GM12878 (cell line): ENCODE measurements around the gene ATP5PO. TPM values are rescaled to one million over a fixed set of nuclear protein-coding genes. Genes with fewer than 3 reads are reported as not detected.
A peak's percentile ranks its signal among the peaks of the same experiment; 100 is the strongest.

ENCODE experiments used
- ATF7 ChIP-seq: fragments of 450-650 bp; IDR thresholded peaks from 2 replicates; pipeline ENCODE4 v1.6.1; 2016; ENCODE audit warnings: low read depth, mild to moderate bottlenecking
- HDGF ChIP-seq: fragments of 450-650 bp; IDR thresholded peaks from 2 replicates; pipeline ENCODE4 v1.6.1; 2016; ENCODE audit warnings: antibody characterized with exemption
- IRF4 ChIP-seq: IDR thresholded peaks from 2 replicates; pipeline ENCODE4 v1.6.1; 2011; ENCODE audit warnings: low read depth, low read length
- JUNB ChIP-seq: IDR thresholded peaks from 2 replicates; pipeline ENCODE4 v1.6.1; 2016; ENCODE audit warnings: antibody characterized with exemption, mild to moderate bottlenecking
- NFIC ChIP-seq: IDR thresholded peaks from 2 replicates; pipeline ENCODE4 v1.6.1; 2012; ENCODE audit warnings: low read depth, mild to moderate bottlenecking, inconsistent platforms, low read length, moderate library complexity
- POU2F2 ChIP-seq: IDR thresholded peaks from 3 replicates; pipeline ENCODE4 v1.6.1; 2011; ENCODE audit warnings: low read depth, mild to moderate bottlenecking, low read length, borderline replicate concordance
- SMARCA5 ChIP-seq: fragments of 450-650 bp; IDR thresholded peaks from 2 replicates; pipeline ENCODE4 v1.6.1; 2017; ENCODE audit warnings: mild to moderate bottlenecking
- SRF ChIP-seq, 2 experiments: IDR thresholded peaks; 2 replicates each; pipeline ENCODE4 v1.6.1; 2011; ENCODE audit warnings: low read depth in 2 of 2, low read length in 2 of 2, mild to moderate bottlenecking in 1 of 2, moderate library complexity in 1 of 2
- TCF3 ChIP-seq: IDR thresholded peaks from 2 replicates; pipeline ENCODE4 v1.6.1; 2012; ENCODE audit warnings: low read depth, mild to moderate bottlenecking, low read length, borderline replicate concordance; ENCODE audit not compliant: insufficient read depth
- YY1 ChIP-seq: IDR thresholded peaks from 2 replicates; pipeline ENCODE4 v1.6.1; 2011; ENCODE audit warnings: low read depth, mild to moderate bottlenecking, low read length
- ZNF24 ChIP-seq: fragments of 450-650 bp; IDR thresholded peaks from 2 replicates; pipeline ENCODE4 v1.6.1; 2017; ENCODE audit warnings: antibody characterized with exemption, mild to moderate bottlenecking
- ZNF384 ChIP-seq: IDR thresholded peaks from 2 replicates; pipeline ENCODE4 v1.6.1; 2012; ENCODE audit warnings: low read depth, mild to moderate bottlenecking, low read length, improper control_type of control experiment, borderline replicate concordance
- ZSCAN29 ChIP-seq: fragments of 450-650 bp; IDR thresholded peaks from 2 replicates; pipeline ENCODE4 v1.6.1; 2017; ENCODE audit warnings: mild to moderate bottlenecking, moderate library complexity
- polyA plus RNA-seq, 11 experiments: library from polyadenylated mRNA; depleted of rRNA in 4 of 11; unstranded in 6 of 11; stranded (reverse) in 5 of 11; fragments of >200 nt; fragmentation: Nextera tagmentation in 4 of 11; fragmentation: Illumina TruSeq in 1 of 11; extraction: Ambion mirVana in 4 of 11; extraction: Trizol in 1 of 11; gene quantifications; 1 replicate in 1 of 11; 2 replicates in 10 of 11; pipeline versions ENCODE4 v1.2.1 to v1.2.3, GENCODE V29; 2011 to 2016; ENCODE audit warnings: inconsistent platforms in 2 of 11, missing spikeins in 2 of 11, low read depth in 1 of 11
- total RNA-seq, 4 experiments: library from RNA; depleted of rRNA in 3 of 4; stranded (reverse); fragments of >200 nt in 3 of 4; fragmentation: Illumina TruSeq in 1 of 4; extraction: Trizol in 1 of 4; gene quantifications; 2 replicates each; pipeline versions ENCODE4 v1.2.1 to v1.2.3, GENCODE V29; 2013 to 2021
- TF ChIP-seq, protein P1 (sequence below): fragments of 450-650 bp; IDR thresholded peaks from 2 replicates; pipeline ENCODE4 v1.6.1; 2018; ENCODE audit warnings: mild to moderate bottlenecking, low read depth, moderate library complexity; ENCODE audit not compliant: partially characterized antibody
- TF ChIP-seq, protein P2 (sequence below): fragments of 450-650 bp; IDR thresholded peaks from 2 replicates; pipeline ENCODE4 v1.6.1; 2017; ENCODE audit warnings: mild to moderate bottlenecking
- TF ChIP-seq, protein P3 (sequence below): IDR thresholded peaks from 2 replicates; pipeline ENCODE4 v1.6.1; 2012; ENCODE audit warnings: low read depth, low read length, improper control_type of control experiment
- TF ChIP-seq, protein P4 (sequence below): fragments of 450-650 bp; IDR thresholded peaks from 2 replicates; pipeline ENCODE4 v1.6.1; 2016; ENCODE audit warnings: mild to moderate bottlenecking
- TF ChIP-seq, protein P5 (sequence below): fragments of 450-650 bp; IDR thresholded peaks from 2 replicates; pipeline ENCODE4 v1.6.1; 2016; ENCODE audit warnings: mild to moderate bottlenecking, moderate library complexity, borderline replicate concordance

Gene ATP5PO
- total and polyA plus RNA-seq, 10 of the 15 experiments (the other 5 are each of a cell fraction or from before 2014, with no cell fraction given): 251 to 1,656 (median 470) TPM

DNA sequence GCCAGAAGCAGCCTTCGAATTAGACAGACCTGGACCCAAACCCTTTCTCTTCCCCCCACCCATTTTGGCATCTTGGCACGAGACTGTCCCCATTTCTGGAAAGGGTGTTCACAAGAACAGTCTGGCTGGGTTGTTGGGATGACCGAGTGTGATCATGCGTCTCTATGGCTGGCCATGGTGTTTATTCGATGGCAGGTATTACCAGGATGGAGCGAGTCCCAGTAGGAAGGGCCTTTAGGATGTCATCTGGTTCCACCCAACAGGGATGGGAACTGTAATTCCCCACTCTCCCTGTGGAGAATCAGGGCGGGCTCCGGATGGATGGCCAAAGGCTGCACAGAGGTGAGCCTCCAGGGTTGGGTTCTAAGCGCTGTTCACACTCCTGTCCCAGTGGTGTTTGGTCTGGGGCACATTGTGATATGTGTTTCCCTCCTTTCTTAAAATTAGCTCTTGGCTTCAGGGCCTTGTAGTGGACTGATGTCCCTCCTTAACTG, 33.4 kb upstream of the ATP5PO start (continued):
- TF ChIP-seq, protein P1, sequence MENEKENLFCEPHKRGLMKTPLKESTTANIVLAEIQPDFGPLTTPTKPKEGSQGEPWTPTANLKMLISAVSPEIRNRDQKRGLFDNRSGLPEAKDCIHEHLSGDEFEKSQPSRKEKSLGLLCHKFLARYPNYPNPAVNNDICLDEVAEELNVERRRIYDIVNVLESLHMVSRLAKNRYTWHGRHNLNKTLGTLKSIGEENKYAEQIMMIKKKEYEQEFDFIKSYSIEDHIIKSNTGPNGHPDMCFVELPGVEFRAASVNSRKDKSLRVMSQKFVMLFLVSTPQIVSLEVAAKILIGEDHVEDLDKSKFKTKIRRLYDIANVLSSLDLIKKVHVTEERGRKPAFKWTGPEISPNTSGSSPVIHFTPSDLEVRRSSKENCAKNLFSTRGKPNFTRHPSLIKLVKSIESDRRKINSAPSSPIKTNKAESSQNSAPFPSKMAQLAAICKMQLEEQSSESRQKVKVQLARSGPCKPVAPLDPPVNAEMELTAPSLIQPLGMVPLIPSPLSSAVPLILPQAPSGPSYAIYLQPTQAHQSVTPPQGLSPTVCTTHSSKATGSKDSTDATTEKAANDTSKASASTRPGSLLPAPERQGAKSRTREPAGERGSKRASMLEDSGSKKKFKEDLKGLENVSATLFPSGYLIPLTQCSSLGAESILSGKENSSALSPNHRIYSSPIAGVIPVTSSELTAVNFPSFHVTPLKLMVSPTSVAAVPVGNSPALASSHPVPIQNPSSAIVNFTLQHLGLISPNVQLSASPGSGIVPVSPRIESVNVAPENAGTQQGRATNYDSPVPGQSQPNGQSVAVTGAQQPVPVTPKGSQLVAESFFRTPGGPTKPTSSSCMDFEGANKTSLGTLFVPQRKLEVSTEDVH: no peak
- no peak for TF ChIP-seq ZNF384
- no peak for TF ChIP-seq JUNB
- no peak for TF ChIP-seq ZSCAN29
- TF ChIP-seq, protein P2, sequence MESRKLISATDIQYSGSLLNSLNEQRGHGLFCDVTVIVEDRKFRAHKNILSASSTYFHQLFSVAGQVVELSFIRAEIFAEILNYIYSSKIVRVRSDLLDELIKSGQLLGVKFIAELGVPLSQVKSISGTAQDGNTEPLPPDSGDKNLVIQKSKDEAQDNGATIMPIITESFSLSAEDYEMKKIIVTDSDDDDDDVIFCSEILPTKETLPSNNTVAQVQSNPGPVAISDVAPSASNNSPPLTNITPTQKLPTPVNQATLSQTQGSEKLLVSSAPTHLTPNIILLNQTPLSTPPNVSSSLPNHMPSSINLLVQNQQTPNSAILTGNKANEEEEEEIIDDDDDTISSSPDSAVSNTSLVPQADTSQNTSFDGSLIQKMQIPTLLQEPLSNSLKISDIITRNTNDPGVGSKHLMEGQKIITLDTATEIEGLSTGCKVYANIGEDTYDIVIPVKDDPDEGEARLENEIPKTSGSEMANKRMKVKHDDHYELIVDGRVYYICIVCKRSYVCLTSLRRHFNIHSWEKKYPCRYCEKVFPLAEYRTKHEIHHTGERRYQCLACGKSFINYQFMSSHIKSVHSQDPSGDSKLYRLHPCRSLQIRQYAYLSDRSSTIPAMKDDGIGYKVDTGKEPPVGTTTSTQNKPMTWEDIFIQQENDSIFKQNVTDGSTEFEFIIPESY: no peak
- no peak for TF ChIP-seq YY1
- TF ChIP-seq, protein P3, sequence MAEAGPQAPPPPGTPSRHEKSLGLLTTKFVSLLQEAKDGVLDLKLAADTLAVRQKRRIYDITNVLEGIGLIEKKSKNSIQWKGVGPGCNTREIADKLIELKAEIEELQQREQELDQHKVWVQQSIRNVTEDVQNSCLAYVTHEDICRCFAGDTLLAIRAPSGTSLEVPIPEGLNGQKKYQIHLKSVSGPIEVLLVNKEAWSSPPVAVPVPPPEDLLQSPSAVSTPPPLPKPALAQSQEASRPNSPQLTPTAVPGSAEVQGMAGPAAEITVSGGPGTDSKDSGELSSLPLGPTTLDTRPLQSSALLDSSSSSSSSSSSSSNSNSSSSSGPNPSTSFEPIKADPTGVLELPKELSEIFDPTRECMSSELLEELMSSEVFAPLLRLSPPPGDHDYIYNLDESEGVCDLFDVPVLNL: no peak
- 0 out of 2 replicates have a peak, but pooled peaks have one; percentile 8 for TF ChIP-seq HDGF
- no peak for TF ChIP-seq TCF3
- TF ChIP-seq ZNF24: no peak
- no peak for TF ChIP-seq NFIC
- no peak for TF ChIP-seq ATF7
- TF ChIP-seq SMARCA5: no peak
- no peak for TF ChIP-seq POU2F2
- TF ChIP-seq, protein P4, sequence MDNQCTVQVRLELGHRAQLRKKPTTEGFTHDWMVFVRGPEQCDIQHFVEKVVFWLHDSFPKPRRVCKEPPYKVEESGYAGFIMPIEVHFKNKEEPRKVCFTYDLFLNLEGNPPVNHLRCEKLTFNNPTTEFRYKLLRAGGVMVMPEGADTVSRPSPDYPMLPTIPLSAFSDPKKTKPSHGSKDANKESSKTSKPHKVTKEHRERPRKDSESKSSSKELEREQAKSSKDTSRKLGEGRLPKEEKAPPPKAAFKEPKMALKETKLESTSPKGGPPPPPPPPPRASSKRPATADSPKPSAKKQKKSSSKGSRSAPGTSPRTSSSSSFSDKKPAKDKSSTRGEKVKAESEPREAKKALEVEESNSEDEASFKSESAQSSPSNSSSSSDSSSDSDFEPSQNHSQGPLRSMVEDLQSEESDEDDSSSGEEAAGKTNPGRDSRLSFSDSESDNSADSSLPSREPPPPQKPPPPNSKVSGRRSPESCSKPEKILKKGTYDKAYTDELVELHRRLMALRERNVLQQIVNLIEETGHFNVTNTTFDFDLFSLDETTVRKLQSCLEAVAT: peak; percentile 95
- TF ChIP-seq, protein P5, sequence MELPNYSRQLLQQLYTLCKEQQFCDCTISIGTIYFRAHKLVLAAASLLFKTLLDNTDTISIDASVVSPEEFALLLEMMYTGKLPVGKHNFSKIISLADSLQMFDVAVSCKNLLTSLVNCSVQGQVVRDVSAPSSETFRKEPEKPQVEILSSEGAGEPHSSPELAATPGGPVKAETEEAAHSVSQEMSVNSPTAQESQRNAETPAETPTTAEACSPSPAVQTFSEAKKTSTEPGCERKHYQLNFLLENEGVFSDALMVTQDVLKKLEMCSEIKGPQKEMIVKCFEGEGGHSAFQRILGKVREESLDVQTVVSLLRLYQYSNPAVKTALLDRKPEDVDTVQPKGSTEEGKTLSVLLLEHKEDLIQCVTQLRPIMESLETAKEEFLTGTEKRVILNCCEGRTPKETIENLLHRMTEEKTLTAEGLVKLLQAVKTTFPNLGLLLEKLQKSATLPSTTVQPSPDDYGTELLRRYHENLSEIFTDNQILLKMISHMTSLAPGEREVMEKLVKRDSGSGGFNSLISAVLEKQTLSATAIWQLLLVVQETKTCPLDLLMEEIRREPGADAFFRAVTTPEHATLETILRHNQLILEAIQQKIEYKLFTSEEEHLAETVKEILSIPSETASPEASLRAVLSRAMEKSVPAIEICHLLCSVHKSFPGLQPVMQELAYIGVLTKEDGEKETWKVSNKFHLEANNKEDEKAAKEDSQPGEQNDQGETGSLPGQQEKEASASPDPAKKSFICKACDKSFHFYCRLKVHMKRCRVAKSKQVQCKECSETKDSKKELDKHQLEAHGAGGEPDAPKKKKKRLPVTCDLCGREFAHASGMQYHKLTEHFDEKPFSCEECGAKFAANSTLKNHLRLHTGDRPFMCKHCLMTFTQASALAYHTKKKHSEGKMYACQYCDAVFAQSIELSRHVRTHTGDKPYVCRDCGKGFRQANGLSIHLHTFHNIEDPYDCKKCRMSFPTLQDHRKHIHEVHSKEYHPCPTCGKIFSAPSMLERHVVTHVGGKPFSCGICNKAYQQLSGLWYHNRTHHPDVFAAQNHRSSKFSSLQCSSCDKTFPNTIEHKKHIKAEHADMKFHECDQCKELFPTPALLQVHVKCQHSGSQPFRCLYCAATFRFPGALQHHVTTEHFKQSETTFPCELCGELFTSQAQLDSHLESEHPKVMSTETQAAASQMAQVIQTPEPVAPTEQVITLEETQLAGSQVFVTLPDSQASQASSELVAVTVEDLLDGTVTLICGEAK: peak; percentile 58; the same call in 1 of the 2 replicates
- no peak for TF ChIP-seq SRF (IDR thresholded peaks at IDR 0.05; ENCODE audit: low read depth in 2 of 2, low read length in 2 of 2)
- no peak; the same call in 1 of the 2 replicates for TF ChIP-seq IRF4
